Omental fat pad (tissue), 4 donors: ENCODE results near the gene XDH. TPM values are rescaled to one million over a fixed set of nuclear protein-coding genes. Genes with fewer than 3 reads are reported as not detected.

Source experiments
- ATAC-seq: fragments of 150-250 bp; one replicate; pipeline ENCODE4 v1.9.1; 2016; ENCODE audit warnings: mild to moderate bottlenecking, moderate library complexity; ENCODE audit not compliant: low FRiP score
- DNase-seq: peaks from one replicate; pipeline ENCODE4 v3.0.0-alpha.2; 2019; ENCODE audit warnings: low spot score
- total RNA-seq, 4 donors: library from RNA; depleted of rRNA; stranded (reverse); fragments of >200 nt; gene quantifications; one replicate each; pipeline ENCODE4 v1.1.0, GENCODE V29; 2016
- TF ChIP-seq, protein P1 (sequence below), 3 donors: fragments of 450-650 bp; IDR thresholded peaks; one replicate each; pipeline ENCODE4 v1.5.1; 2016 to 2017; ENCODE audit warnings: antibody characterized with exemption in 3 of 3, mild to moderate bottlenecking in 3 of 3, moderate library complexity in 2 of 3

The XDH gene
- total RNA-seq, 4 donors from 2014 or later, result 0.31 to 0.63 (median 0.48) TPM; not detected in 1

DNA sequence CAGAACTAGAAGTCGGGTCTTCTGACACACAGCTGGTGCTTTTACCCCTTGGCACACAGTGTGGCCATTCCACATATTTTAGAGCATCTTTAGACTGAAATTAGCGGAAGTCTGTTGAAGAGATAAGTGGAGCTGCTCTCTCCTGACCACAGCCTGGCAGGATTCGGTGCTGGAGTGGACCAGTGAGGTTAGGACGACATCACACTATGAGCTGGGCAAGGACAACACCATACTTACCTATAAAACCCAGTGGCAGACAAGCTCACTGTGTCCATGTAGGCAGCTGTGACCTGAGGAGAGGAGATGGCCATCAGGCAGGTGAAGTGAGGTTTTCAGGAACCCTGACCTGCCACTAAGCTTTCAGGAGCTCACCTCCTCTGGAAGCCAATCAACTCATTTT is 70.1 kb downstream of the XDH start:
- TF ChIP-seq, protein P1, sequence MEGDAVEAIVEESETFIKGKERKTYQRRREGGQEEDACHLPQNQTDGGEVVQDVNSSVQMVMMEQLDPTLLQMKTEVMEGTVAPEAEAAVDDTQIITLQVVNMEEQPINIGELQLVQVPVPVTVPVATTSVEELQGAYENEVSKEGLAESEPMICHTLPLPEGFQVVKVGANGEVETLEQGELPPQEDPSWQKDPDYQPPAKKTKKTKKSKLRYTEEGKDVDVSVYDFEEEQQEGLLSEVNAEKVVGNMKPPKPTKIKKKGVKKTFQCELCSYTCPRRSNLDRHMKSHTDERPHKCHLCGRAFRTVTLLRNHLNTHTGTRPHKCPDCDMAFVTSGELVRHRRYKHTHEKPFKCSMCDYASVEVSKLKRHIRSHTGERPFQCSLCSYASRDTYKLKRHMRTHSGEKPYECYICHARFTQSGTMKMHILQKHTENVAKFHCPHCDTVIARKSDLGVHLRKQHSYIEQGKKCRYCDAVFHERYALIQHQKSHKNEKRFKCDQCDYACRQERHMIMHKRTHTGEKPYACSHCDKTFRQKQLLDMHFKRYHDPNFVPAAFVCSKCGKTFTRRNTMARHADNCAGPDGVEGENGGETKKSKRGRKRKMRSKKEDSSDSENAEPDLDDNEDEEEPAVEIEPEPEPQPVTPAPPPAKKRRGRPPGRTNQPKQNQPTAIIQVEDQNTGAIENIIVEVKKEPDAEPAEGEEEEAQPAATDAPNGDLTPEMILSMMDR (IDR thresholded peaks at IDR 0.05), result no peak
- DNase-seq (no peak), ATAC-seq (no peak)

DNA sequence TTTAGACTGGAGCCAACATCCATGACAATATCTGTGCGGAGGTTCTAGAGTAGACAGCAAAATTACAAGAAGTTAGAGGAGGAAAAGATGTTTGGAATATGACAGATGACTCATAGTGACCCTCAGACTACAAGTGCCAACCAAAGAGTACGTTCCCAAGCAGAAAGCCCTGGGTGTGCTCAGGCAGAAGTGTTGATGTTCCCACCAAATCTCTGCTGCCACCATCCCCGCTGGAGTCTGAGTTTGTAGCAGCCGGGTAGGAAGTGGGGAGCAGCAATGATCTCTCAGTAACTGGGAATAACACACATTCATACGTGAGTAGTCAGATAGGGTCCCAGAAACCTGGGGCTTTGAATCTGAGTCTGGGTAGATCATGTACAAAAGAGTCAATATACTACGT is 73.2 kb downstream of the XDH start:
- TF ChIP-seq, protein P1 (IDR thresholded peaks at IDR 0.05), result no peak
- ATAC-seq (no peak), DNase-seq (no peak)

DNA sequence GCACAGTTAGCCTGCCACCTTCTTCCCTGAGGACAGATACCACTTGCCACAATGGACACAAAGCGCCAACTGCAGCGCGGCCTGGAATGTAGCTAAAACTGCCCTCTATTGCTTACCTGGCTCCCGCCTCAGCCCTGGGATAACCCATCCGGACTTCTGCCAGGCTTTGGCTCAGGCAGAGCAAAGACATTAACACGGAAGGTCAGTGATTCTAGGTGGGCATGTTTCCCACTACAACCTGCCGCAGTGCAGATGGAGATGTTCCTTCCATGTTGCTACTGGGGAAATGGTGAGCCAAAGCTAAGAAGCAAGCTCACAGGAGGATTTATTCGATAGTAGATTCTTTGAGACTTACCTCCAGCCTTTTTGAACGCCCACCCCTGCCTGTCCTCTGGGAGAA is 74.8 kb downstream of the XDH start:
- DNase-seq (no peak), ATAC-seq (no peak)
- TF ChIP-seq, protein P1 (IDR thresholded peaks at IDR 0.05), result no peak

DNA sequence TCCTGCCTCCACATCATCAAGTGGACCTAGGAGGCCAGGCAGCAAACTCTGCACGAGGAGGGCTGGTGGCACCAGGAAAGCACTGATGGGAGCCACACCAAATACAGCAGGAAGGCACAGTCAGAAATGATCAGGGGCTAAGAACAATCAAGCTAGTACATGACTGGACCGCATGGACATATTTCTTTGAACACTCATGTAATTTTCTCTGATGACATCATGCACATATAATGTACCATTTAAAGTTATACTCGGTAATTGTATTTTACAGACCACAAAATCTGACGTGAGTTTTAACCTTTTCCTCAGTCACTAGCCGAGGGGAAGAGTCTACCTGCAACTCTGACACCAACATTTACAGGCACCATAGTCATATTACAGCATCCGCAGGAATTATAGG is 76.7 kb downstream of the XDH start:
- TF ChIP-seq, protein P1 (IDR thresholded peaks at IDR 0.05), result no peak
- DNase-seq (no peak), ATAC-seq (no peak)

DNA sequence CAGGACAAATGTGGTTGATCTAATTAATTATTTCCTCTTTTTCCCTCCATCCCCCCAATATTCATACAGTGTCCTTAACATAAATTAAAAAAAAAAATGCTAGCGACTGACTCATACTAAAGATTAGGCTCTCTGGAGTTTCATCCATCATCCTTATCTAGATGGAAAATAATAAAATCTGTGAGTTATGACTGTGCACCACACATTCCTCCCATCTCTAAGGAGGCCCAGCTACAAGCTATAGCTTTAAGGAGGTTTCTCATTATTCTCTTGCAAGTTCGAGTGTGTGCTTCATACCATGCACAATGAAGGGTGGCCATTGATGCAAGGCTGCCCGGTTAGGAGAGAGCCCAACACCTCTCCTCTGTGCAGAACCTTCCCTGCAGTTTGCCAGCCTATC is 77.3 kb downstream of the XDH start:
- DNase-seq (no peak), ATAC-seq (no peak)
- TF ChIP-seq, protein P1 (IDR thresholded peaks at IDR 0.05), result no peak

DNA sequence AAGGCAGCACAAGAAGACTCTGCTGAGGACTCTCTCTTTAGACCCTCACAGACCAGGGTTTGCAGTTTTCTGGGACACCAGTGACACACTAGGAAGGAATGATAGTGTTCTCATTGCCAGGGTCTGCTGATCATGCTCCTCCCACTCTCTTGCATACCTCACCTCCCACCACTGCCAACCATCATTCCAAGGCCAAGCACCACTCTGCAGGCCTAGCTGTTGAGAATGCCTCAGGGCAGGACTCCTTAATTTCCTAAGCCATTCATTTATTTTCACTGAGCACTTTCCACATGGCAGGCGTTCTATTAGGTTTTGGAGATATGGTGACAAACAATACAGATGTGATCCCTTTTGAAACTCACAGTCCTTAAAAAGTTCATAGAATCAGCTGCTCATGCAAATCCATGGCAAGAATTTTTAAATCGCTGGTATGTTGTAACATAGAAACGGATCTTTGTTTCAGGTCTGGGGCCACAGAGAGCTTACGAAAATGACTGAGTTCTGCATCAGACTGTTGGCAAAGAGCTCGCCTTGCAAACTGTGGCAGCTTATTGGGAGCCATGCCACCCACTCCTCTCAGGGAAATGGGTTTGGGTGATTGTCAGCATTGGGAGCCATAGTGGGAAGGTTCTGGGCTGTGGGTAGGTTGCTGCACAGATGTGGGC is 78.5 kb downstream of the XDH start:
- no peak for DNase-seq
- no peak for ATAC-seq
- TF ChIP-seq, protein P1 (IDR thresholded peaks at IDR 0.05), result no peak

DNA sequence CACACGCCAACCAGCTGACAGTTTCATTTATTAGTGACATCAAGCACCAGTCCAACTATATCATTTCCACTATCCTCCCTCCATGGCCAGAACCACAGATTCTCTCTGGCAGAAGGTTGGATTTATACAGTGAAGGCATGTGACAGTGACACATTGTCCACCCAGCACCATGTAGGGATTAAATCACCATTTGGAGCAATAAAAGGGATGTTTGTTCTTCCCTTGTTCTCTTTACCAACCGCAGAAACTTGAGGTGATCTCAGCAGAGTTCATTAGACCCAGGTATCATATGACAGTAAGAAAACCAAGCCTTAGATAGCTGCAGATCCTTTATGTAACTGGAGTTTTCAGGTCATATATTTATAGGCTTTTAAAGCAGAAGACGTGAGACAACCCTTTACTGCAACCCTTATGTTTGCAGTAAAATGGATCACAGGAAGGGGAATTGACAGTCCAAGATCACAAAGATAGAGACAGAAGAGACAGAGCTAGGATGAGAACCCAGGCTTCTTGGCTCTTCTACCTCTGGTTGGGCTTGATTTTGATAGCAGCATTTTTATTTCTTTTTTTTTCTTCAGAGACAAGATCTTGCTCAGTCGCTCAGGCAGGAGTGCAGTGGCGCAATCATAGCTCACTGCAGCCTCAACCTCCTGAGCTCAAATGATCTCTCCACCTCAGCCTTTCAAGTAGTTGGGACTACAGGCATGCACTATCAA is 80.1 kb downstream of the XDH start:
- DNase-seq (no peak), ATAC-seq (no peak)
- TF ChIP-seq, protein P1 (IDR thresholded peaks at IDR 0.05), result no peak
